NCI-H2171 treated with DMSO at 0.1 percent for 48 hours (cell line): ENCODE measurements around the gene ZNF747.
"Not testable (repeated sequence)": the region's sequence is repeated elsewhere in the genome, so short reads cannot be mapped to it uniquely, and the experiment has no call there.

Experiments used
- DNase-seq: peaks from one replicate; lab custom pipeline; 2025; lab: John Stamatoyannopoulos, UW

Gene ZNF747

GRCh38 chr16:30533748-30534367, 800 bp downstream of the ZNF747 start:
- DNase-seq = peak; percentile 31

DNA sequence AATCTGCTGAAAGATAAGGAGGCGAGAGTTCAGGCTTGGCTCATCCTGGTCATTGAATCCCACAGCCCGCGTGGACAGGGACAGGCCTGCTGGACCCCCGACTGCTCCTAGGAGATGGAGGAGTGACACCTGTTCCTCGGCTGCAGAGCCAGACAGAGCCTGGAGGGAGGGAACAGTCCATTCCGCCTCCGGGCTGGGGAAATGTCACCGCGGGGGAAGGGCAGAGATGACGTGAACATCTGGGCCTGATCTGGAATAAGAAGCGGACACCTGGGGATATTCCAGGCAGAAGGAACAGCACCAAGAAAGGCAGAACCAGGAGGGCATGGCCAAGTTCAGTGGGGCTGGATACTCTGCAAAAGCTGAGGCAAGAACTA, 1.5 kb downstream of the ZNF747 start:
- no peak for DNase-seq

GRCh38 chr16:30532285-30533145, 2.1 kb downstream of the ZNF747 start:
- DNase-seq = no peak

GRCh38 chr16:30530163-30531037, 4.3 kb downstream of the ZNF747 start:
- DNase-seq = no peak

DNA sequence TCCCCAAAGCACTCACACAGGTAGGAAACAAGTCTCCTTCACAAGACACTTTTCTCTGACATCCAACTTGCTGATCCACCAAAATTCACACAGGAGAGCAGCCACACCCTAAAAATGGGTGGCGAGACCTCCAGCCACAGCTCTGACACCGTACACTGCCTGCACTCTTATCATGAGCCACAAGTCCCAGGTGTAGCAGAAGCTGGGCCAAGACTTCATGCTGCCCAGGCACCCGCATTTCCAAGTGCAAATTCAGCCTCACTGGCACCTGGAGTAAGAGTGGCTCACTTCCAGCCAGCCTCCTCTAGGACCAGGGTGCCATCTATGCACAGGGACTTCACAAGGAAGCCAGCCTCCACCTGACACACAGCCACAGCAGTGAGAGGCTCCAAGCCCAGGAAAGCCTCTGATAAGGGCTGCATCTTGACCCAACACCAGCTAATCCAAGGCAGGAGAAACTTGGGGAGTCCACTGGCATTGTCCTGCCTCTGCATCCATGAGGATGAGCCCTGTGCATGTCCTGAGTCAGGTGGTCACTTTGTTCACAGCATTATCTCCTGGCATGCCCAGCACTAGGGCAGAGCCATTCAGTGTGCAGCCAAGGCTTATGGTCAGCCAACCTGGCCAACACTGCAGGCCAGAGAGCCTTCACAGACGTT, 5.7 kb downstream of the ZNF747 start:
- DNase-seq = no peak

- peak; percentile 65 for DNase-seq
Measured at GRCh38 chr16:30527635-30528178, 7.0 kb downstream of the ZNF747 start.

DNA sequence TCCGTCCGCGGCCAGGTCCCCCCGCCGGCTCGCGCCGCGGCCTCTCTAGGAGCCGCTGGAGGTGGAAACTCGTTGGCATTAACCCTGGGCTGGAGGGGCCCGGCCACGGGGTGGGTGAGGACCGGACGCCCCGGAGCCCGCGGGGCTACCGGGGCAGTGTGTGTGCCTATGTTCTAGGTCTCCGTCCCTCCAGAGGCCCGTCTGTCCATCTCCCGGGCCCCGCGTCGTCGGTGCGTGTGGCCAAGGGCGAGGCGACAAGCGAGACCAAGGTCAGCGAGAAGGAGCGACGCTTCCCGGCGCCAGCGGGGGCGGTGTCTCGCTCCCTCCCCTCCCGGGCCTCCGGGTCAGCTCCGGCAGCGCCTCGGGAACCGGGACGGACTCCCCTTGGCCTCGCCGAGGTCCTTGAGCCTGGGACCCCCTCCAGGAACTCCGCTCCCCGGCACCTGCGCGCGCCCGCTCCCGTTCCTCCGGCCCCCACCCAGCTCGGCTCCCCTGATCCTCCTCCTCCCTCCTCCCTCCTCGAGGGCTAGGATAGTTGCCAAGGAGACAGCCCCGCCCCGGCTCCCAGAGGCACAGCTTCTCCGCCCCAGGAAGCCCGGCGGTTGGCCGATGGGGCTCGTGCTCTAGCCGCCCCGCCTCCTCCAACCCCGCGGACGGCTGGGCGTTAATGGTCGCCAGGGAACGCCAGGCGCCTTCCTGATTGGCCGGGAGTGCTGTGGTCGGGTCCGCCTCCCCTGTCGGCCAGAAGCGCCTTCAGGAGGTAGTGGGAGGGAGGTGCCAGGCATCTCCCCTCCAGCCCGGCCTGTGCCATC, 7.6 kb downstream of the ZNF747 start:
- peak; percentile 97 for DNase-seq

DNA sequence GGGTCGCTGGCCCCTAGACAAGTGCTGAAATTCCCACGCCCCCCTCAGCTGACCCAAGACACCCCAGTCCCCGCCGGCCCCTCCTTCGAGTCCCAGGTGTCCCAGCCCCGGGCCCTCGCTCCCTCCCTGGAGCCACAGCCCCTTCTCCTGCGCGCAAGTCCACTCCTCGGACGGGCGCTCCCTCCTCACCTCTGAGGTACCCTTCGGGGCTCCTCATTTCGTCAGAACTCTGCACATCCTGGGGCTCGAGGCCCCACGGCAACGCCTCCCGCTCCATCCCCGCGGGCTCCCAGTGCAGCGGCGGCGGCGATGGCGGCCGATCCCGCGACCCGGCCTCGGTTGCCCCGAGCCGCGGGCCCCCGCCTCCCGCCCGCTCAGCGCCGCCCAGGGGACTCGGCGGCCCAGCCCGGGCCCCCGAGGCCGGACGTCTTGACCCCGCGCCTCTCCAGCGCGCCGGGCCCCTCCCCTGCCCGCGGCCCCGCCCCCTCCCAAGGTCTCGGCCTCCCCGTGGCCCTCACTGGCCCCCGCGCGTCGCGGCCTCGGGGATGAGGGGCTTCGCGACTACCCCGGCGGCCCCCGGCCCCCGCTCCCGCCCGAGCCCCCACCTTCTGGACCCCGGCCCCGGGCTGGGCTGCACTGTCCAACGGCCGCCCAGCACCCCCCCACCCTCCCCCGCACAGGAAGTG, 8.4 kb downstream of the ZNF747 start, which contains the start of gene ZNF768:
TSS of gene ZNF768 (minus strand) at position 430 of the 686 bp plus-strand sequence. CDS start at position 277, 153 bp downstream.
- peak; percentile 6 for DNase-seq

- DNase-seq = no peak
Measured at GRCh38 chr16:30525844-30526136, 8.9 kb downstream of the ZNF747 start.

- DNase-seq = no peak
Measured at GRCh38 chr16:30524575-30525568, 9.8 kb downstream of the ZNF747 start.

GRCh38 chr16:30523768-30524574, 10.7 kb downstream of the ZNF747 start:
- no peak for DNase-seq

DNA sequence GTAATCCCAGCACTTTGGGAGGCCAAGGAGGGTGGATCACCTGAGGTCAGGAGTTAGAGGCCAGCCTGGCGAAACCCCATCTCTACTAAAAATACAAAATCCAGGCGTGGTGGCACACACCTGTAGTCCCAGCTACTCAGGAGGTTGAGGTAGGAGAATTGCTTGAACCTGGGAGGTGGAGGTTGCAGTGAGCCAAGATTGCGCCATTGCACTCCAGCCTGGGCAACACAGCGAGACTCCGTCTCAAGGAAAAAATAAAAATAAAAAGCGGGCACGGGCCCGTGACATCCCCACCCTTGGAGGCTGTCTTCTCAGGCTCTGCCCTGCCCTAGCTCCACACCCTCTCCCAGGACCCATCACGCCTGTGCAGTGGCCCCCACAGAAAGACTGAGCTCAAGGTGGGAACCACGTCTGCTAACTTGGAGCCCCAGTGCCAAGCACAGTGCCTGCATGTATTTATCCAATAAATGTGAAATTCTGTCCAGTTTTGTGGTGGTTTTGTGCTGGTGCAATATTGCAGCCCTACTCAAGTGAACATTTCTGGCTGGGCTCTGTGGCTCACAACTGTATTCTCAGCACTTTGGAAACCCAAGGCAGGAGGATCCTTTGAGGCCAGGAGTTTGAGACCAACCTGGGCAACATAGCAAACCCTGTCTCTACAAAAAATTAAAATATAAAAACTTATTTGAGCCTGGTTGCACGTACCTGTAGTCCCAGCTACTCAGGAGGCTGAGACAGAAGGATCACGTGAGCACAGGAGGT, 11.8 kb downstream of the ZNF747 start:
- DNase-seq = not testable (repeated sequence)

DNA sequence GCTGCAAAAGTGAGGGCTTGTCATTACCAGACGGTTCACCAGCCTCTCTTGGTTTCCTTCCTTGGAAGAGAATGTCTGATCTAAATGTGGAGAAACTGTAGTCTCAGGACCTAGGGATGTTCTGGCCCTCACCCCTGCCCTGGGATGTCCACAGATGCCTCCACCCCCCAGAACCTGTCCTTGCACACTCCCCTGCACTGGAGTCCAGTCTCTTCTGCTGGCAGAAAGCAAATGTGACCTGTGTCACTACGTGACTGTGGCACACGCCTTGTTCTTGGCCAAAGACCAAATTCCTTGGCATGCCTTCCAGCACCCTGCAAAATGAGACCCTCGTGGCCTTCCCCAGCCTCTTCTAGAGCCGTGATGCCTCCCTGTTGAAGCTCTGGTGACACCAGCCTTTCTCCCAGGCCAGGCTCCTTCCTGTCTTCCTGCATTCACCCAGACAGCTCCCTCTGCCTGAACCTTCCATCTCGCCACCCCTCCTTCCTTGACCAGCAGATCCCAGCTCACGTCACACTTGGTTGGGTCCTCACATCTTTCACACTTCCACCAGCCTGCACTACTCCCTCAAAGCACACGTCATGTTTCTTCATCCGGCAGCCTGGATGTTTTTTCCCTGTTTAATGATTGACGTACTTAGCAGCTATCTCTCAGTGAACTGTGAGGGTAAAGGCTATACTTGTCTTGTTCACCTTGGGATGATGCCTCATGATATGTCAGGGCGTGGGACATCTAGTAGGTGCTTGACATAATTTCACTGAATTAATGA, 12.6 kb downstream of the ZNF747 start:
- DNase-seq = no peak

GRCh38 chr16:30521476-30521872, 13.2 kb downstream of the ZNF747 start:
- no peak for DNase-seq

DNA sequence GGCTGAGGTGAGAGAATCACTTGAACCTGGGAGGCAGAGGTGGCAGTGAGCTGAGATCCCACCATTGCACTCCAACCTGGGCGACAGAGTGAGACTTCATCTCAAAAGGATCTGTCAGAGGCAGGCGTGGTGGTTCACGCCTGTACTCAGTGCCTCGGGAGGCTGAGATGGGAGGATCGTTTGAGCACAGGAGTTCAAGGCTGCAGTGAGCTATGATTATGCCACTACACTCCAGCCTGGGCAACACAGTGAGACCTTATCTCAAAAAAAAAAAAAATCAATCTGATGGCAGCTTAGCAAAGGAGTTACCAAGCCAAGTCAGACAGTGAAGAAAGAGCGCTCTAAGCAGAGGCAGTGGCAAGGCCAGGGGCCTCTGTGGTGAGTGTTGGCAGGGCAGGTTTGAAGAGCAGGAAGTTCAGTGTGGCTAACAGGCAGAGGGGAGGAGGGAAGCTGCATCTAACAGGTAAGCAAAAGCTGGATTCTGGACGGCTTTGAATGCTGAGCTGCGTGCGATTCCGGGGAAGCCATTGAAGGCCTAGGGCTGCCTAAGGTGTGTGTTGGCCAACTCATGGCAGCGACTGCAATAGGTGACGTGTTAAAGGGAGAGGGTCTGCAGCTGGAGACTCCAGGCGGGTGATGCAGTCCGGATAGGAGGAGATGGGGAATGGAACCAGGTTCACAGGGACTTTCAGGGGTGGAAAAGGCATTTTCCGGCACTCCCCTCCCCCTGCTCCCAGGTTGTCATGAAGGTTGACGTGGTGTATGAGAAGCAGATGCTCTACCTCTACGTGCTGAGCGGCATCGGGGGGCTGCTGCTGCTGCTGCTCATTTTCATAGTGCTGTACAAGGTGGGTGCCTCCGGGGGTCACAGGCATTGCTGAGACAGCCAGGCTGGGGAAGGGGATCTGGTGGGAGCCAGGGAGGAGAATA, 15.3 kb downstream of the ZNF747 start:
- no peak for DNase-seq

DNA sequence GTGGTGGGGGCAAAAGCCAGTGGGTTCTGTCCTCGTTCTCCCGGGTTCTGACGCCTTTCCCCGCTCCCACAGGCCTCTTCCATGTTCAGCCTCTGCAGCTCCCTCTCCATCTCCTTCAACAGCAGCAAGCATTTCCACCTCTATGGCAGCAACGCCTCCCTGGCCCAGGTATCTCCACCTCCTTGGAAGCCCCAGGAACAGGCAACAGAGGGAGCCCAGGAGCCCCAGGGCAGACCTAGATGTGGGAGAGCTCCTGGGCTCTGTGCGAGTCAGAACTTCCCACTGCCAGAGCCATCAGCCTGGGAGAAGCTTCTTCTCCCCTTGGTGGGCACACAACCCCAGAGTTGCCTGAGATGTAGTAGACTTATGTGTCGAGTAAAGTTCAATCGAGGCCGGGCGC, 16.1 kb downstream of the ZNF747 start:
- DNase-seq = no peak
